ENCODE measurements around the gene HLTF. TPM values are rescaled to one million over a fixed set of nuclear protein-coding genes. Genes with fewer than 3 reads are reported as not detected.

The HLTF gene
- total and polyA plus RNA-seq, 2 of the 13 experiments (the other 11 are each of a cell fraction or from before 2014, with no cell fraction given): 12.0 to 22.9 TPM

DNA sequence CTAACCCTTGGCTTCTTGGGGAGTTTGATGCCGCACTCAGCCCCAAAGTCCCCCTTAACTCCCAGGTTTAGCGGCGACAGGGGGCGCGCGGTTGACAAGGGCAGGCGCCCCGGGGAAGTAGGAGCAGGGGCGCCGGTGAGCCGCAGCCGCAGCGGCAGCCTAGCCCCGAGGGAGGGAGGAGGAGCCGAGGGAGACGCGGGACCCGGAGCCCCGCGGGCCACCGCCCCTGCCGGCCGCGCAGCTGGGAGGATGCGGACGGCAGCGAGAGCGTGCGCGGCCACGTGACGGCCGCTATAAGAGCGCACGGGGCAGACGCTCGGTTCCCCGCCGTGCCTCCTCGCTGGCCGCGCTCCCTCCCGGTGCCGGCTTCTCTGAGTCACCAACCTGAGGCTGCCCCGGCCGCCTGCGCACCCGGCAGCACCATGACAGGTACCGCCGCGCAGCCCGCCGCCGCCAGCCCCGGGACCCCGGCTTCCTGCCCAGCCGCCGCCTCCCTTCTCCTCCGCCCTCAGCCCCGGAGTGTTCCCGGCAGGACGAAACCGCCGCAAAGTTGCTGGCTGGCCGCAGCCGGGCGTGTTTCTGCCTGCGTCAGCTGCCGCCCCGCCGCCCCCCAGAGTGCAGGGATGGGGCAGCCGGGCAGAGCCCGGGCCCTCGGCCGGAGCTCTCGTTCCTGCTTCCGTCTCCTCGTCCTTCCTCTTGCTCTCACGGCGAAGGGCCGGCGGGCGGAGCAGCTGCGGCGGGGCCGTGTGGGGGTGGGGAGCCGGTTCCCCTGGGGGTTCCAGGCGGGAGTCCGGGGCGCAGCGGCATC, 94.9 kb downstream of the HLTF start, which contains the start of gene GYG1 (continued):
- TF ChIP-seq GLI4 (CRISPR knock-in tag; IDR thresholded peaks at IDR 0.05; ENCODE audit: borderline replicate concordance) (no peak), TGIF2 (CRISPR knock-in tag; IDR thresholded peaks at IDR 0.05) (peak; percentile 41; the same call in 1 of the 2 replicates), ZNF343 (CRISPR knock-in tag; IDR thresholded peaks at IDR 0.05) (no peak), NFE2L2 (IDR thresholded peaks at IDR 0.05; ENCODE audit: low read length) (no peak), MBNL3 (CRISPR knock-in tag; conservative IDR thresholded peaks at IDR 0.05) (no peak), SYNCRIP (IDR thresholded peaks at IDR 0.05; ENCODE audit: insufficient read depth, low read depth, low read length) (no peak), NFIC (IDR thresholded peaks at IDR 0.05; ENCODE audit: low read length) (no peak), ZNF737 (CRISPR knock-in tag; IDR thresholded peaks at IDR 0.05; ENCODE audit: borderline replicate concordance) (no peak), ZNF460 (CRISPR knock-in tag; IDR thresholded peaks at IDR 0.05; ENCODE audit: borderline replicate concordance) (no peak), NONO (IDR thresholded peaks at IDR 0.05) (no peak), NONO (CRISPR knock-in tag; conservative IDR thresholded peaks at IDR 0.05) (peak; percentile 69), ZNF12 (CRISPR knock-in tag; IDR thresholded peaks at IDR 0.05) (no peak), ZNF660 (CRISPR knock-in tag; IDR thresholded peaks at IDR 0.05; ENCODE audit: borderline replicate concordance, low read depth) (no peak)
- TF ChIP-seq, protein P1, sequence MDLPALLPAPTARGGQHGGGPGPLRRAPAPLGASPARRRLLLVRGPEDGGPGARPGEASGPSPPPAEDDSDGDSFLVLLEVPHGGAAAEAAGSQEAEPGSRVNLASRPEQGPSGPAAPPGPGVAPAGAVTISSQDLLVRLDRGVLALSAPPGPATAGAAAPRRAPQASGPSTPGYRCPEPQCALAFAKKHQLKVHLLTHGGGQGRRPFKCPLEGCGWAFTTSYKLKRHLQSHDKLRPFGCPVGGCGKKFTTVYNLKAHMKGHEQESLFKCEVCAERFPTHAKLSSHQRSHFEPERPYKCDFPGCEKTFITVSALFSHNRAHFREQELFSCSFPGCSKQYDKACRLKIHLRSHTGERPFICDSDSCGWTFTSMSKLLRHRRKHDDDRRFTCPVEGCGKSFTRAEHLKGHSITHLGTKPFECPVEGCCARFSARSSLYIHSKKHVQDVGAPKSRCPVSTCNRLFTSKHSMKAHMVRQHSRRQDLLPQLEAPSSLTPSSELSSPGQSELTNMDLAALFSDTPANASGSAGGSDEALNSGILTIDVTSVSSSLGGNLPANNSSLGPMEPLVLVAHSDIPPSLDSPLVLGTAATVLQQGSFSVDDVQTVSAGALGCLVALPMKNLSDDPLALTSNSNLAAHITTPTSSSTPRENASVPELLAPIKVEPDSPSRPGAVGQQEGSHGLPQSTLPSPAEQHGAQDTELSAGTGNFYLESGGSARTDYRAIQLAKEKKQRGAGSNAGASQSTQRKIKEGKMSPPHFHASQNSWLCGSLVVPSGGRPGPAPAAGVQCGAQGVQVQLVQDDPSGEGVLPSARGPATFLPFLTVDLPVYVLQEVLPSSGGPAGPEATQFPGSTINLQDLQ (CRISPR knock-in tag; IDR thresholded peaks at IDR 0.05): 0 out of 2 replicates have a peak, but pooled peaks have one; percentile 17
- TF ChIP-seq, protein P2, sequence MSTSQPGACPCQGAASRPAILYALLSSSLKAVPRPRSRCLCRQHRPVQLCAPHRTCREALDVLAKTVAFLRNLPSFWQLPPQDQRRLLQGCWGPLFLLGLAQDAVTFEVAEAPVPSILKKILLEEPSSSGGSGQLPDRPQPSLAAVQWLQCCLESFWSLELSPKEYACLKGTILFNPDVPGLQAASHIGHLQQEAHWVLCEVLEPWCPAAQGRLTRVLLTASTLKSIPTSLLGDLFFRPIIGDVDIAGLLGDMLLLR (CRISPR knock-in tag; IDR thresholded peaks at IDR 0.05): peak; percentile 76; the same call in 1 of the 2 replicates
- TF ChIP-seq, protein P3, sequence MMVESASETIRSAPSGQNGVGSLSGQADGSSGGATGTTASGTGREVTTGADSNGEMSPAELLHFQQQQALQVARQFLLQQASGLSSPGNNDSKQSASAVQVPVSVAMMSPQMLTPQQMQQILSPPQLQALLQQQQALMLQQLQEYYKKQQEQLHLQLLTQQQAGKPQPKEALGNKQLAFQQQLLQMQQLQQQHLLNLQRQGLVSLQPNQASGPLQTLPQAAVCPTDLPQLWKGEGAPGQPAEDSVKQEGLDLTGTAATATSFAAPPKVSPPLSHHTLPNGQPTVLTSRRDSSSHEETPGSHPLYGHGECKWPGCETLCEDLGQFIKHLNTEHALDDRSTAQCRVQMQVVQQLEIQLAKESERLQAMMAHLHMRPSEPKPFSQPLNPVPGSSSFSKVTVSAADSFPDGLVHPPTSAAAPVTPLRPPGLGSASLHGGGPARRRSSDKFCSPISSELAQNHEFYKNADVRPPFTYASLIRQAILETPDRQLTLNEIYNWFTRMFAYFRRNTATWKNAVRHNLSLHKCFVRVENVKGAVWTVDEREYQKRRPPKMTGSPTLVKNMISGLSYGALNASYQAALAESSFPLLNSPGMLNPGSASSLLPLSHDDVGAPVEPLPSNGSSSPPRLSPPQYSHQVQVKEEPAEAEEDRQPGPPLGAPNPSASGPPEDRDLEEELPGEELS (CRISPR knock-in tag; IDR thresholded peaks at IDR 0.05): no peak
- TF ChIP-seq, protein P4, sequence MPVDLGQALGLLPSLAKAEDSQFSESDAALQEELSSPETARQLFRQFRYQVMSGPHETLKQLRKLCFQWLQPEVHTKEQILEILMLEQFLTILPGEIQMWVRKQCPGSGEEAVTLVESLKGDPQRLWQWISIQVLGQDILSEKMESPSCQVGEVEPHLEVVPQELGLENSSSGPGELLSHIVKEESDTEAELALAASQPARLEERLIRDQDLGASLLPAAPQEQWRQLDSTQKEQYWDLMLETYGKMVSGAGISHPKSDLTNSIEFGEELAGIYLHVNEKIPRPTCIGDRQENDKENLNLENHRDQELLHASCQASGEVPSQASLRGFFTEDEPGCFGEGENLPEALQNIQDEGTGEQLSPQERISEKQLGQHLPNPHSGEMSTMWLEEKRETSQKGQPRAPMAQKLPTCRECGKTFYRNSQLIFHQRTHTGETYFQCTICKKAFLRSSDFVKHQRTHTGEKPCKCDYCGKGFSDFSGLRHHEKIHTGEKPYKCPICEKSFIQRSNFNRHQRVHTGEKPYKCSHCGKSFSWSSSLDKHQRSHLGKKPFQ (CRISPR knock-in tag; IDR thresholded peaks at IDR 0.05; ENCODE audit: insufficient replicate concordance): peak; percentile 62
- TF ChIP-seq, protein P5, sequence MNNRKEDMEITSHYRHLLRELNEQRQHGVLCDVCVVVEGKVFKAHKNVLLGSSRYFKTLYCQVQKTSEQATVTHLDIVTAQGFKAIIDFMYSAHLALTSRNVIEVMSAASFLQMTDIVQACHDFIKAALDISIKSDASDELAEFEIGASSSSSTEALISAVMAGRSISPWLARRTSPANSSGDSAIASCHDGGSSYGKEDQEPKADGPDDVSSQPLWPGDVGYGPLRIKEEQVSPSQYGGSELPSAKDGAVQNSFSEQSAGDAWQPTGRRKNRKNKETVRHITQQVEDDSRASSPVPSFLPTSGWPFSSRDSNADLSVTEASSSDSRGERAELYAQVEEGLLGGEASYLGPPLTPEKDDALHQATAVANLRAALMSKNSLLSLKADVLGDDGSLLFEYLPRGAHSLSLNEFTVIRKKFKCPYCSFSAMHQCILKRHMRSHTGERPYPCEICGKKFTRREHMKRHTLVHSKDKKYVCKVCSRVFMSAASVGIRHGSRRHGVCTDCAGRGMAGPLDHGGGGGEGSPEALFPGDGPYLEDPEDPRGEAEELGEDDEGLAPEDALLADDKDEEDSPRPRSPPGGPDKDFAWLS (CRISPR knock-in tag; IDR thresholded peaks at IDR 0.05; ENCODE audit: borderline replicate concordance): no peak
